ENCODE results near the gene CUL5. TPM values are rescaled to one million over a fixed set of nuclear protein-coding genes. Genes with fewer than 3 reads are reported as not detected.
A peak's percentile ranks its signal among the peaks of the same experiment; 100 is the strongest.

The CUL5 gene
- total and polyA plus RNA-seq, 2 experiments from 2014 or later, result 26.0 to 40.9 TPM

- TF ChIP-seq CREB1 (CRISPR knock-in tag; IDR thresholded peaks at IDR 0.05; ENCODE audit: low read depth) (no peak), CTCF (conservative IDR thresholded peaks at IDR 0.05; ENCODE audit: low read depth in 2 of 2) (no peak)
These were observed 9.9 kb upstream of the CUL5 start (continued) for GRCh38 chr11:107998761-107999160.

- Mint-ChIP-seq H3K9me3 (no peaks in the 10 kb centered on the region; the same call in 2 of the 3 replicates), H3K36me3 (ENCODE audit: low read depth) (no peaks in the 10 kb centered on the region), H3K27me3 (ENCODE audit: insufficient read depth, low read depth, poor library complexity) (peaks cover 7% of the 10 kb centered on the region), H3K4me3 (no peak overlapping the region), H3K4me1 (peaks cover 5% of the 10 kb centered on the region; the same call in 2 of the 3 replicates), H3K27ac (no peak overlapping the region)
- DNase-seq (ENCODE audit: low spot score) (peak; percentile 96), ATAC-seq (peak; percentile 100)
- no peak overlapping the region for H3K4me3 ChIP-seq
- H3K27me3 ChIP-seq (ENCODE audit: insufficient read depth), result no peaks in the 10 kb centered on the region
- H3F3A ChIP-seq (replicated peaks; ENCODE audit: low read depth), result no peaks in the 10 kb centered on the region
- no peaks in the 10 kb centered on the region for H3K79me2 ChIP-seq (replicated peaks; ENCODE audit: insufficient read depth)
- no peaks in the 10 kb centered on the region for H4K20me1 ChIP-seq (replicated peaks; ENCODE audit: insufficient read depth)
- H3K4me2 ChIP-seq, result no peak overlapping the region
- H3K9me2 ChIP-seq (ENCODE audit: insufficient read depth), result no peaks in the 10 kb centered on the region
- peak; percentile 88 to 90 for TF ChIP-seq CTCF (conservative IDR thresholded peaks at IDR 0.05; ENCODE audit: low read depth in 2 of 2)
- no peak for TF ChIP-seq EZH2 (IDR thresholded peaks at IDR 0.05; ENCODE audit: low read depth, unreplicated experiment)
- no peak for TF ChIP-seq ETS1 (IDR thresholded peaks at IDR 0.05)
- peak overlapping the region; percentile 35; the same call in 1 of the 2 replicates for H2AFZ ChIP-seq
- H3K4me1 ChIP-seq (ENCODE audit: insufficient read depth), result no peaks in the 10 kb centered on the region
- no peak overlapping the region for H3K27ac ChIP-seq (ENCODE audit: low read depth)
- no peaks in the 10 kb centered on the region for H3K36me3 ChIP-seq (ENCODE audit: insufficient read depth)
These were observed 8.8 kb upstream of the CUL5 start for GRCh38 chr11:107999759-108000455.

GRCh38 chr11:108002476-108002875, 6.2 kb upstream of the CUL5 start:
- H3K9me2 ChIP-seq (ENCODE audit: insufficient read depth), result no peaks in the 10 kb centered on the region
- H4K20me1 ChIP-seq (replicated peaks; ENCODE audit: insufficient read depth), result no peaks in the 10 kb centered on the region
- H2AFZ ChIP-seq, result no peak overlapping the region
- TF ChIP-seq STAT1 (IDR thresholded peaks at IDR 0.05; ENCODE audit: unreplicated experiment) (no peak), ZNF331 (CRISPR knock-in tag; IDR thresholded peaks at IDR 0.05; ENCODE audit: low read depth) (no peak), REST (IDR thresholded peaks at IDR 0.05; ENCODE audit: unreplicated experiment) (no peak), ZNF114 (CRISPR knock-in tag; IDR thresholded peaks at IDR 0.05) (no peak), NANOG (IDR thresholded peaks at IDR 0.05; ENCODE audit: borderline replicate concordance) (no peak), ETS1 (IDR thresholded peaks at IDR 0.05) (no peak), JUNB (IDR thresholded peaks at IDR 0.05; ENCODE audit: unreplicated experiment) (no peak), CREB1 (CRISPR knock-in tag; IDR thresholded peaks at IDR 0.05; ENCODE audit: low read depth) (no peak)
- no peaks in the 10 kb centered on the region for H3K36me3 Mint-ChIP-seq (ENCODE audit: low read depth)
- H3K27ac ChIP-seq (ENCODE audit: low read depth), result no peak overlapping the region
- no peak overlapping the region for H3K4me2 ChIP-seq
- H3K36me3 ChIP-seq (ENCODE audit: insufficient read depth), result no peaks in the 10 kb centered on the region
- no peaks in the 10 kb centered on the region for H3K27me3 ChIP-seq (ENCODE audit: insufficient read depth)
- no peak overlapping the region for H3K27ac Mint-ChIP-seq
- no peaks in the 10 kb centered on the region; the same call in 2 of the 3 replicates for H3K9me3 Mint-ChIP-seq
- peaks cover 5% of the 10 kb centered on the region; the same call in 2 of the 3 replicates for H3K4me1 Mint-ChIP-seq
- H3K4me1 ChIP-seq (ENCODE audit: insufficient read depth), result no peaks in the 10 kb centered on the region
- DNase-seq (ENCODE audit: low spot score) (no peak), ATAC-seq (no peak)
- no peaks in the 10 kb centered on the region for H3F3A ChIP-seq (replicated peaks; ENCODE audit: low read depth)
- H3K79me2 ChIP-seq (replicated peaks; ENCODE audit: insufficient read depth), result no peaks in the 10 kb centered on the region
- H3K4me3 ChIP-seq, result no peak overlapping the region
- no peak overlapping the region for H3K4me3 Mint-ChIP-seq
- H3K27me3 Mint-ChIP-seq (ENCODE audit: insufficient read depth, low read depth, poor library complexity), result peaks cover 7% of the 10 kb centered on the region
